Epithelial cell of proximal tubule (primary cell): ENCODE results near the gene NLGN2. TPM values are rescaled to one million over a fixed set of nuclear protein-coding genes. Genes with fewer than 3 reads are reported as not detected.

Experiments used
- DNase-seq: peaks from one replicate; pipeline ENCODE4 v3.0.0-alpha.2; 2011; ENCODE audit warnings: low read depth
- H3K4me3 ChIP-seq: 2 replicates; pipeline ENCODE4 v1.5.1; 2011; ENCODE audit warnings: low read depth, mild to moderate bottlenecking, low read length
- total RNA-seq: library from RNA; depleted of rRNA; stranded (reverse); fragments of >200 nt; gene quantifications from 2 replicates; pipeline ENCODE4 v1.2.3, GENCODE V29; 2015
- TF ChIP-seq, protein P1 (sequence below): conservative IDR thresholded peaks from 2 replicates; pipeline ENCODE4 v1.5.1; 2012; ENCODE audit warnings: low read depth, mild to moderate bottlenecking, low read length

Gene NLGN2
- total RNA-seq, 1 donor from 2014 or later = 10.3 TPM

- no peak overlapping the region for H3K4me3 ChIP-seq
- no peak for DNase-seq
- TF ChIP-seq, protein P1, sequence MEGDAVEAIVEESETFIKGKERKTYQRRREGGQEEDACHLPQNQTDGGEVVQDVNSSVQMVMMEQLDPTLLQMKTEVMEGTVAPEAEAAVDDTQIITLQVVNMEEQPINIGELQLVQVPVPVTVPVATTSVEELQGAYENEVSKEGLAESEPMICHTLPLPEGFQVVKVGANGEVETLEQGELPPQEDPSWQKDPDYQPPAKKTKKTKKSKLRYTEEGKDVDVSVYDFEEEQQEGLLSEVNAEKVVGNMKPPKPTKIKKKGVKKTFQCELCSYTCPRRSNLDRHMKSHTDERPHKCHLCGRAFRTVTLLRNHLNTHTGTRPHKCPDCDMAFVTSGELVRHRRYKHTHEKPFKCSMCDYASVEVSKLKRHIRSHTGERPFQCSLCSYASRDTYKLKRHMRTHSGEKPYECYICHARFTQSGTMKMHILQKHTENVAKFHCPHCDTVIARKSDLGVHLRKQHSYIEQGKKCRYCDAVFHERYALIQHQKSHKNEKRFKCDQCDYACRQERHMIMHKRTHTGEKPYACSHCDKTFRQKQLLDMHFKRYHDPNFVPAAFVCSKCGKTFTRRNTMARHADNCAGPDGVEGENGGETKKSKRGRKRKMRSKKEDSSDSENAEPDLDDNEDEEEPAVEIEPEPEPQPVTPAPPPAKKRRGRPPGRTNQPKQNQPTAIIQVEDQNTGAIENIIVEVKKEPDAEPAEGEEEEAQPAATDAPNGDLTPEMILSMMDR = no peak
These were observed 23.7 kb upstream of the NLGN2 start for GRCh38 chr17:7383742-7384488.

GRCh38 chr17:7384489-7385081 is 23.1 kb upstream of the NLGN2 start:
- TF ChIP-seq, protein P1 = no peak
- H3K4me3 ChIP-seq = no peak overlapping the region
- DNase-seq = no peak

GRCh38 chr17:7388856-7389255 is 18.8 kb upstream of the NLGN2 start:
- TF ChIP-seq, protein P1 = no peak
- no peak for DNase-seq
- H3K4me3 ChIP-seq = no peak overlapping the region

DNA sequence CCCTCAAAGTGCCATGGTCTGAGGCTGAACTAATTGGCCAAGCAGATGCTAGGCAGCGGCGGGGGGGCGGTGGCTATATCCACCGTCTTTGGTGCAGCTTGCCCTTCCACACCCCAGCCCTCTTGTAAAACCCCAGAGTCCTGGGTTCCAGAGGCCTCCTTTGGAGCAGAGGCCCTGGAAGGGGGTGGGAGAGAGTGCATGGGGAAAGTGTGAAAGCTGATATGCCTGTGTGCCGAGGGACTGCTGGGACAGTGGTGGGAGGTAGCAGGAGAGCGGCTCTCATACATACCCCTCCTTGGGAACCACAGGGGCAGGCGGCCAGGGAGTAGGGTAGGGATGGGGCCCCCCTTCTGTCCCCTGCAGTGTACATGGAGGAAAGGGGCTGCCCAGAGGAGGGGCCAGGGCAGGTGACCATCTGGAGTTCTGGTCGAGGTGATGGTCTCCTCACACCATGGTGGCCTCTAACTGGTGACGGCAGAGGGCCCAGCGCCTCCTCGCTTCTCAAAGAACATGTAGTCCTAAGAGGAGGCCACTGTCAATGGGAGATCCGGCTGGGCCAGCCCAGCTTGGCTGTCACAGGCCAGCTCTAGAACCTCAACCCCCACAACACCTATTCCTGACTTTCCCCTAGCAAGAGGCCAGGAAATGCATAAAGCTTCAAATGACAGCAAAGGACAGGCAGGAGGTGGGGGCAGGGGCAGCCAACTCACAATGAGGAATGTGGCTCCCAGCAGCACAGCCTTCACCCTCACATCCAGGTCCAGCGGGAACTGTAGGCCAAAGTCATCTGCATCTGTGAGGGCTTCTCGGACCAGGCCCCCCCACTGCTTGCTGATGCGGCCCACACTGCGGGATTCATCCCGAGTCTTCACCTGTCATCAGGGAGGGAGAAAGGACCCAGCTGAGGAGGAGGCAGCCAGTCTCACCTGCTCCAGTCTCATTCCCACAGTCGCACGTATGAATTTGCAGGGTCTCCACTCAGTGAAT is 17.4 kb upstream of the NLGN2 start:
- TF ChIP-seq, protein P1 = no peak
- no peak for DNase-seq

DNA sequence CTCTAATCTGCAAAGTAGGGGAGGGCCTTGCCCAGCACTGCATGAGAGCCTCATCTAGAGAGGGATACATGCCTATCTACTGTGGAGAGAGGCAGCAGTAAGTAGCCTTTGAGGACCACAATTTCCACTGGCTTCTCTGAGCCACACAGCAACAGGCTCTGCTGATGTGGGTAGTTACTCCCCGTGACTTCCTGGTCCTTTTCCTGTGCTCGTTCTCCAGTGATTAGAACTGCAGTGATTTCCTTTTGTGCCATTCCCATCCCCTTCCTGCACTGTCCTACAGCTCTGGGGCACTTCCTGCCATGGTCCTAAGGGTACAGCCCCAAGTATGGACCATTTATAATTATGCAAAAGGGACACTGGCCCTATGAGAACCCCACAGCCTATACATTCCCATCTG is 16.3 kb upstream of the NLGN2 start:
- TF ChIP-seq, protein P1 = no peak
- no peak for DNase-seq
- H3K4me3 ChIP-seq = no peak overlapping the region

More for the DNA sequence above, 17.4 kb upstream of the NLGN2 start:
- H3K4me3 ChIP-seq = no peak overlapping the region

DNA sequence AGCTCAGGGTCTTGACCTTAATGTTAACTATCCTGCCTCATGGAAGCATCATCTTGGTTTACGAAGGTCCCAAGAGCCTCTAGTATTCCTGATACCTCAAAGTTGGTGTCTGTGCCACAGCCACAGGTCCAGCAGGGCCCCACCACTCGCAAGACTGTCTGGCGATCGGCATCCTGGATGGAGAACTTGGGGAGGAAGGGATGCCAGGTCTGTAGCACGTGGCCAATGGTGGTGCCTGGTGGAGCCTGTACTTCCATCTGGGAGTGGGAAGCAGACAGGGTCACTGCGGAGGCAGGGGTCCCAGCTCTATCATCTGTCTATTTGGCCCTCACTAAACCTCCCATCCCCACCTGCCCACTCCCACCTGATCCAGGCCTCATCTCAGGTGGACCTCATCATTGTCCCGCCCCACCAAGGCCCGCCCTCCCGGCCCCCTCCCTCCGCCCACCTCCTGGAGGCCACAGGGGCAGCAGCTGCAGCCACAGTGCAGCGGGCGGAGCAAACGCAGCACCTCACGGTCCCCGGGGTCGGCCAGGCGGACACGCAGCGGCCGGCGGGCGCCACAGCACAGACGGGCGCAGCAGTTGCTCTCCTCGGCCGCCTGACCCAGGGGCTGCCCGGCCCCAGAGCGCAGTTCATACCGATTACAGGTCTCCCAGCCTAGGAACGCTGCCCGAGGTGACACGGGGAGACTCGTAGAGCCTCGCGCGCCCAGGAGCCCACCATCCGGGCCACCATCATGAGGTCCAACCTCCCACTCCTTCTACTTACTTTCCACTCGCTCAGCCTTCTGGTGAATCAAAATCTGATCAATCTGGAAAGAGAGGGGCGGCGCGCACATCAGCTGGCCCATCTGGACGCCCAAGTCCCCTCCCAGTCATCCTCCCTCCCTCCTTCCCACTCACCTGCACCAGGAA is 14.7 kb upstream of the NLGN2 start:
- DNase-seq = no peak
- TF ChIP-seq, protein P1 = no peak
- H3K4me3 ChIP-seq = peak overlapping the region; percentile 96
